PC-9 (cell line): ENCODE results near the gene C5orf22. TPM values are rescaled to one million over a fixed set of nuclear protein-coding genes. Genes with fewer than 3 reads are reported as not detected.

ENCODE experiments used
- BruUV-seq: library from RNA; stranded (reverse); fragments of 400-500 nt; replicated peaks from 2 replicates; lab custom pipeline; 2021; lab: Mats Ljungman, UMichigan
- CTCF ChIA-PET: fragments of 300-600 bp; sonication (Branson Sonifier 250); formaldehyde crosslinking; loops from one replicate; lab custom pipeline; 2022; ENCODE audit warnings: antibody characterized with exemption; lab: Charles Lee
- POLR2A ChIA-PET: fragments of 300-600 bp; sonication (Branson Sonifier 250); formaldehyde crosslinking; loops from one replicate; lab custom pipeline; 2022; ENCODE audit warnings: antibody characterized with exemption; ENCODE audit not compliant: unreplicated experiment; lab: Charles Lee
- DNase-seq, 2 experiments: peaks; one replicate each; pipeline versions ENCODE4 v3.0.0 to v3.0.0-alpha.2; 2015 to 2022; ENCODE audit warnings: mixed read lengths in 1 of 2
- H2AFZ ChIP-seq: fragments of 200-600 bp; sonication (generic); 2 replicates; pipeline ENCODE4 v1.8.1; 2017; ENCODE audit warnings: antibody characterized with exemption
- H3F3A ChIP-seq: fragments of 200-600 bp; sonication (generic); 2 replicates; pipeline ENCODE4 v1.8.1; 2017; ENCODE audit warnings: antibody characterized with exemption, mild to moderate bottlenecking, low read depth; ENCODE audit not compliant: insufficient read depth
- H3K27ac ChIP-seq: fragments of 200-600 bp; sonication (generic); 2 replicates; pipeline ENCODE4 v1.6.1; 2016; ENCODE audit warnings: mixed run types
- H3K27me3 ChIP-seq: fragments of 200-600 bp; sonication (generic); 2 replicates; pipeline ENCODE4 v1.6.1; 2016; ENCODE audit warnings: low read depth, mixed run types; ENCODE audit not compliant: insufficient read depth
- H3K36me3 ChIP-seq: fragments of 200-600 bp; sonication (generic); 2 replicates; pipeline ENCODE4 v1.6.1; 2016; ENCODE audit warnings: low read depth, mixed run types
- H3K4me1 ChIP-seq: fragments of 200-600 bp; sonication (generic); replicated peaks from 2 replicates; pipeline ENCODE4 v1.6.1; 2016; ENCODE audit warnings: mixed run types; ENCODE audit not compliant: insufficient read depth
- H3K4me2 ChIP-seq: fragments of 200-600 bp; sonication (generic); 2 replicates; pipeline ENCODE4 v1.6.1; 2017; ENCODE audit warnings: mixed run types
- H3K4me3 ChIP-seq: fragments of 200-600 bp; sonication (generic); 2 replicates; pipeline ENCODE4 v1.6.1; 2016; ENCODE audit warnings: mixed run types
- H3K79me2 ChIP-seq: fragments of 200-600 bp; sonication (generic); 2 replicates; pipeline ENCODE4 v1.6.1; 2017; ENCODE audit warnings: low read depth, mixed run types
- H3K9me2 ChIP-seq: fragments of 200-600 bp; sonication (generic); 2 replicates; pipeline ENCODE4 v1.8.1; 2017; ENCODE audit warnings: mild to moderate bottlenecking; ENCODE audit not compliant: insufficient read depth
- H3K9me3 ChIP-seq: fragments of 200-600 bp; sonication (generic); 2 replicates; pipeline ENCODE4 v1.8.1; 2016; ENCODE audit warnings: low read depth; ENCODE audit not compliant: insufficient read depth
- H4K20me1 ChIP-seq: fragments of 200-600 bp; sonication (generic); 2 replicates; pipeline ENCODE4 v1.8.1; 2017; ENCODE audit not compliant: insufficient read depth
- EZH2 ChIP-seq: fragments of 200-600 bp; sonication (generic); IDR thresholded peaks from 2 replicates; pipeline ENCODE4 v1.8.0; 2017; ENCODE audit warnings: antibody characterized with exemption, low read depth
- intact Hi-C: fragments of 100-400 bp; cut with micrococcal nuclease; formaldehyde crosslinking; loops from one replicate; pipeline ENCODE4 v1.10.0; 2022; ENCODE audit not compliant: unreplicated experiment
- total RNA-seq: library from RNA; stranded (reverse); gene quantifications from 2 replicates; pipeline ENCODE4 v1.2.3, GENCODE V29; 2021
- TF ChIP-seq, protein P1 (sequence below): fragments of 200-600 bp; sonication (generic); conservative IDR thresholded peaks from 2 replicates; pipeline ENCODE4 v1.6.1; 2017; ENCODE audit warnings: mixed run types, antibody characterized with exemption, mild to moderate bottlenecking, moderate library complexity

Gene C5orf22
- total RNA-seq, 1 experiment from 2014 or later, result 46.7 TPM

GRCh38 chr5:31579558-31579957, 47.5 kb downstream of the C5orf22 start:
- H3K4me2 ChIP-seq, result no peak overlapping the region
- no peaks in the 10 kb centered on the region for H3K79me2 ChIP-seq
- ChIA-PET POLR2A (no interaction called here), CTCF (interaction anchor here (0.5 kb wide), 1 partner anchor 500 kb away, joined by 4 read pairs; no protein-coding TSS in a partner anchor)
- H3K27ac ChIP-seq, result no peak overlapping the region
- no TSS peak for BruUV-seq
- no peaks in the 10 kb centered on the region for H3K4me1 ChIP-seq
- no peaks in the 10 kb centered on the region for H3F3A ChIP-seq
- H3K9me2 ChIP-seq, result no peaks in the 10 kb centered on the region
- no peak overlapping the region for H2AFZ ChIP-seq
- TF ChIP-seq, protein P1, sequence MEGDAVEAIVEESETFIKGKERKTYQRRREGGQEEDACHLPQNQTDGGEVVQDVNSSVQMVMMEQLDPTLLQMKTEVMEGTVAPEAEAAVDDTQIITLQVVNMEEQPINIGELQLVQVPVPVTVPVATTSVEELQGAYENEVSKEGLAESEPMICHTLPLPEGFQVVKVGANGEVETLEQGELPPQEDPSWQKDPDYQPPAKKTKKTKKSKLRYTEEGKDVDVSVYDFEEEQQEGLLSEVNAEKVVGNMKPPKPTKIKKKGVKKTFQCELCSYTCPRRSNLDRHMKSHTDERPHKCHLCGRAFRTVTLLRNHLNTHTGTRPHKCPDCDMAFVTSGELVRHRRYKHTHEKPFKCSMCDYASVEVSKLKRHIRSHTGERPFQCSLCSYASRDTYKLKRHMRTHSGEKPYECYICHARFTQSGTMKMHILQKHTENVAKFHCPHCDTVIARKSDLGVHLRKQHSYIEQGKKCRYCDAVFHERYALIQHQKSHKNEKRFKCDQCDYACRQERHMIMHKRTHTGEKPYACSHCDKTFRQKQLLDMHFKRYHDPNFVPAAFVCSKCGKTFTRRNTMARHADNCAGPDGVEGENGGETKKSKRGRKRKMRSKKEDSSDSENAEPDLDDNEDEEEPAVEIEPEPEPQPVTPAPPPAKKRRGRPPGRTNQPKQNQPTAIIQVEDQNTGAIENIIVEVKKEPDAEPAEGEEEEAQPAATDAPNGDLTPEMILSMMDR, result no peak
- TF ChIP-seq EZH2, result no peak
- no peaks in the 10 kb centered on the region for H3K9me3 ChIP-seq
- no peaks in the 10 kb centered on the region for H3K36me3 ChIP-seq
- H3K27me3 ChIP-seq, result peaks cover 67% of the 10 kb centered on the region
- H3K4me3 ChIP-seq, result no peak overlapping the region
- no peaks in the 10 kb centered on the region for H4K20me1 ChIP-seq
- DNase-seq, result no peak
- intact Hi-C loops, result no loop called here

DNA sequence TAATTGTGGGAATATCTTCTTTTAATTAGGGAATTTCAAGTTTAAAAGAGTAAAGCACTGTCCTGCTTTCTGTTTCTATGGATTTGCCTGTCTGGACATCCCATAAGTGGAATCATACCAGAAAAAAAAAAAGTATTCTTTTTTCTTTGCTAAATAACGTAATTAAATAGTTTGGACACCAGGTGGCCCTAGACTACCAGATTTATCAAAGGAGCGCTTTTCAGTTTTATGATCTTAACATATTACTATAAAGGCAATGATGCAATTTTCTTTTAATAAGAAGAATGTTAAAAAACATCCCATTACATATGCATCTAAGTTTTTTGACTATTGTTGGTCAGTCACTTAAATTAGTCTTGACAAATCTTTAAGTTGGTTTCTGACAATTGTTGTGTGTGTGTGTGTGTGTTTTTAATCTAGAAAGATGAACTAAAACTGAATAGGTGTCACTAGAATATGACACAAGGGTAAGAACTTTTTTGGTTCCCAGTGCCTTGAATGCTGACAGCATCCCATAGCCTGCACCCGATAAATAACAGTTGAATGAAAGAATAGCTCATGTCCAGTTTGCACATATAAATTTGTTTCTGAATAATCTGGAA, 49.5 kb downstream of the C5orf22 start:
- ChIA-PET POLR2A (interaction anchor here (0.7 kb wide), 1 partner anchor 499 kb away, joined by 6 read pairs; no protein-coding TSS in a partner anchor), CTCF (interaction anchor here (0.5 to 1.2 kb wide), 2 partner anchors 511 to 1009 kb away, joined by 5 to 7 read pairs; no protein-coding TSS in a partner anchor)
- no peak overlapping the region for H3K4me3 ChIP-seq
- no peaks in the 10 kb centered on the region for H3K79me2 ChIP-seq
- no peaks in the 10 kb centered on the region for H3K9me2 ChIP-seq
- DNase-seq, result no peak
- no peaks in the 10 kb centered on the region for H3K4me1 ChIP-seq
- no peaks in the 10 kb centered on the region for H3K36me3 ChIP-seq
- BruUV-seq, result no TSS peak
- no peak overlapping the region for H3K27ac ChIP-seq
- no peaks in the 10 kb centered on the region for H3F3A ChIP-seq
- H3K9me3 ChIP-seq, result no peaks in the 10 kb centered on the region
- H3K4me2 ChIP-seq, result no peak overlapping the region
- intact Hi-C loops, result loop anchor here (1.0 to 10.0 kb wide), 7 partner anchors 228 to 1841 kb away; no protein-coding TSS in a partner anchor
- TF ChIP-seq, protein P1, result peak; percentile 88
- TF ChIP-seq EZH2, result no peak
- no peak overlapping the region for H2AFZ ChIP-seq
- no peaks in the 10 kb centered on the region for H4K20me1 ChIP-seq
- peaks cover 73% of the 10 kb centered on the region for H3K27me3 ChIP-seq

DNA sequence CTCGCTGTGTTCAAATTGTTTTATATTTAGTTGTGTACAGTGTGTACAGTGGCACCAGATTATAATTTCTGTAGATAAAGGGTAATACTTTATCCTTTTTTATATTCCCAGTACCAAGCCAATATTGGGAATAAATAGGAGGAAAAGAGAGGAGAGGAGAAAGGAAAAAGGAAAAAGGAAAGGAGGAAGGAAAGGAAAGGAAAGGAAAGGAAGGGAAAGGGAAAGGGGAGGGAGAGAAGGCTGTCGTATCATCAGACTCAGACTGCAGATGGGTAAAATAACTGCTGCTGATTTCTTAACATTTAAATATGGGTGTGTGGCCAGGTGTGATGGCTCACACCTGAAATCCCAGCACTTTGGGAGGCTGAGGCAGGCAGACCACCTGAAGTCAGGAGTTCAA, 51.0 kb downstream of the C5orf22 start:
- Histone ChIP-seq H3K27me3 (peaks cover 73% of the 10 kb centered on the region), H3K4me2 (no peak overlapping the region), H3K9me3 (no peaks in the 10 kb centered on the region), H2AFZ (no peak overlapping the region), H3K36me3 (no peaks in the 10 kb centered on the region), H3K4me3 (no peak overlapping the region), H3K27ac (no peak overlapping the region), H3F3A (no peaks in the 10 kb centered on the region), H3K4me1 (no peaks in the 10 kb centered on the region), H3K79me2 (no peaks in the 10 kb centered on the region), H3K9me2 (no peaks in the 10 kb centered on the region), H4K20me1 (no peaks in the 10 kb centered on the region)
- BruUV-seq, result no TSS peak
- TF ChIP-seq EZH2, result no peak
- TF ChIP-seq, protein P1, result no peak
- intact Hi-C loops, result loop anchor here (5.0 to 10.0 kb wide), 2 partner anchors 742 to 1839 kb away; no protein-coding TSS in a partner anchor
- no peak for DNase-seq
- ChIA-PET CTCF (no interaction called here), POLR2A (no interaction called here)
